Panc1 (cell line): ENCODE results near the gene ERGIC1. TPM values are rescaled to one million over a fixed set of nuclear protein-coding genes. Genes with fewer than 3 reads are reported as not detected.

Experiments
- ATAC-seq: fragments of 200-7000 bp; cut with Tn5 transposase; 2 replicates; pipeline ENCODE4 v1.9.1; 2020; ENCODE audit warnings: mild to moderate bottlenecking, moderate library complexity
- BruUV-seq: library from RNA; stranded (reverse); fragments of 400-500 nt; replicated peaks from 2 replicates; lab custom pipeline; 2021; lab: Mats Ljungman, UMichigan
- CTCF ChIA-PET: fragments of 300-600 bp; sonication (Branson Sonifier 250); formaldehyde crosslinking; loops from one replicate; lab custom pipeline; 2022; ENCODE audit warnings: antibody characterized with exemption; lab: Charles Lee
- POLR2A ChIA-PET: fragments of 300-600 bp; sonication (Branson Sonifier 250); formaldehyde crosslinking; loops from one replicate; lab custom pipeline; 2022; ENCODE audit warnings: antibody characterized with exemption; lab: Charles Lee
- DNase-seq: peaks from one replicate; pipeline ENCODE4 v3.0.0-alpha.2; 2010; ENCODE audit warnings: low read depth, low spot score
- H3K27ac ChIP-seq: 2 replicates; pipeline ENCODE4 v1.5.1; 2011; ENCODE audit warnings: mild to moderate bottlenecking, low read length, inconsistent platforms
- H3K27me3 ChIP-seq: fragments of 200-500 bp; sonication (Bioruptor generic); 2 replicates; pipeline ENCODE4 v1.6.0; 2014; ENCODE audit warnings: low read length, inconsistent platforms; ENCODE audit not compliant: control insufficient read depth, insufficient read depth
- H3K36me3 ChIP-seq: fragments of 200-500 bp; sonication (Bioruptor generic); 2 replicates; pipeline ENCODE4 v1.5.1; 2014; ENCODE audit warnings: inconsistent platforms, mild to moderate bottlenecking, low read length, moderate library complexity; ENCODE audit not compliant: control insufficient read depth, insufficient read depth
- H3K4me1 ChIP-seq: 2 replicates; pipeline ENCODE4 v1.5.1; 2011; ENCODE audit warnings: inconsistent platforms, mild to moderate bottlenecking, low read length, moderate library complexity; ENCODE audit not compliant: control insufficient read depth, insufficient read depth
- H3K4me3 ChIP-seq, 2 experiments: 2 replicates each; pipeline ENCODE4 v1.5.1; 2011 to 2012; ENCODE audit warnings: low read depth in 2 of 2, low read length in 2 of 2, mild to moderate bottlenecking in 2 of 2, inconsistent platforms in 1 of 2, moderate library complexity in 1 of 2
- H3K9me3 ChIP-seq: fragments of 200-500 bp; sonication (Bioruptor generic); 2 replicates; pipeline ENCODE4 v1.5.1; 2014; ENCODE audit warnings: low read depth, mild to moderate bottlenecking, inconsistent platforms, low read length, moderate library complexity; ENCODE audit not compliant: control insufficient read depth, insufficient read depth
- POLR2AphosphoS5 ChIP-seq: IDR thresholded peaks from 2 replicates; pipeline ENCODE4 v1.6.1; 2012; ENCODE audit warnings: mild to moderate bottlenecking, low read depth, low read length, moderate library complexity
- SIN3A ChIP-seq: IDR thresholded peaks from 2 replicates; pipeline ENCODE4 v1.6.1; 2012; ENCODE audit warnings: low read depth, mild to moderate bottlenecking, low read length, moderate library complexity, borderline replicate concordance; ENCODE audit not compliant: insufficient read depth
- TCF7L2 ChIP-seq: IDR thresholded peaks from 2 replicates; pipeline ENCODE4 v1.6.1; 2011; ENCODE audit warnings: mild to moderate bottlenecking, low read depth, low read length, inconsistent platforms
- in situ Hi-C: cut with HindIII; loops from 2 replicates; pipeline ENCODE4 v1.10.0; 2016; ENCODE audit warnings: low sequenced_read_pairs, low pct_unique_long_range_greater_than_20kb
- intact Hi-C: fragments of 100-400 bp; cut with micrococcal nuclease; formaldehyde crosslinking; loops from one replicate; pipeline ENCODE4 v1.10.0; 2022; ENCODE audit not compliant: unreplicated experiment
- total RNA-seq: library from RNA; stranded (reverse); gene quantifications from one replicate; pipeline ENCODE4 v1.2.1, GENCODE V29; 2021; ENCODE audit not compliant: unreplicated experiment
- TF ChIP-seq, protein P1 (sequence below), 2 experiments: IDR thresholded peaks; 2 replicates each; pipeline ENCODE4 v1.6.1; 2011 to 2012; ENCODE audit warnings: low read depth in 2 of 2, control low read depth in 1 of 2, low read length in 1 of 2, mild to moderate bottlenecking in 1 of 2, moderate library complexity in 1 of 2; ENCODE audit not compliant: insufficient read depth in 1 of 2
- TF ChIP-seq, protein P2 (sequence below): fragments of 450-650 bp; IDR thresholded peaks from 2 replicates; pipeline ENCODE4 v1.5.1; 2017; ENCODE audit warnings: mild to moderate bottlenecking

Gene ERGIC1
- total RNA-seq, 1 experiment from 2014 or later: 206 TPM

DNA sequence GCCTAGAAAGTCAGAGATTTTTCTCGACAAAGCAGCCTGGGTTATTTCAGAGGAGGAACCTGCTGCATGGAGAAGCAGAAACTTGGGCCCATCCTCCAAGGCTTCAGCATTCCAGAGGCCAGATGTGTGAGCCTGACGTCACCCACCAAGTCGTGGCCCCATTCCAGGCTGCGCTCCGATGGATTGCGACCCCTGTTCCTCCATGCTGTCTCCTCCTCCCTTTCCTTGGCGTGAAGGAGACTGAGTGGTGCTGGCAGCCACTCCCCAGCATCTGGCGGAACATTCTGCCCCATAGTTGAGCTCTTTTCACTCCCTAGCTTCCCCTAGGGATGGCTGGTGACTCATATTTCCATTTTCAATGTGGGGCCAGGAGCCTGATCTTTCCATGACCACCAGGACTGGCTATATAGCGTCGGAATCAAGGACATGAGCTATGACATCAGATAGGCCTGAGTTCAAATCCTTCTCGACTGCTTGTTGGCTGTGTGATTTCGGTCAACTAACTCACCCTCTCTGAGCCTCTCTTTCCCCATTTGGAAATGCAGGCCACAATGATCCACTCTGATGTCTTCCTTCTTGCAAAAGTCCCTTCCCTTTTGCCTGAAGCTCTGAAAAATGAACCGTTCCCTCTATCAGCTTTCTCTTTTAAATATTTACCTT is 38.6 kb upstream of the ERGIC1 start:
- Histone ChIP-seq H3K4me1 (peaks cover 41% of the 10 kb centered on the region), H3K27me3 (no peaks in the 10 kb centered on the region), H3K36me3 (no peaks in the 10 kb centered on the region), H3K27ac (peak overlapping the region; percentile 71; the same call in 1 of the 2 replicates), H3K9me3 (no peaks in the 10 kb centered on the region), H3K4me3 (no peak overlapping the region)
- ChIA-PET CTCF (no interaction called here), POLR2A (no interaction called here)
- no TSS peak for BruUV-seq
- DNase-seq (no peak), ATAC-seq (0 out of 2 replicates have a peak, but pooled peaks have one; percentile 8)
- no peak for TF ChIP-seq SIN3A
- TF ChIP-seq, protein P1, sequence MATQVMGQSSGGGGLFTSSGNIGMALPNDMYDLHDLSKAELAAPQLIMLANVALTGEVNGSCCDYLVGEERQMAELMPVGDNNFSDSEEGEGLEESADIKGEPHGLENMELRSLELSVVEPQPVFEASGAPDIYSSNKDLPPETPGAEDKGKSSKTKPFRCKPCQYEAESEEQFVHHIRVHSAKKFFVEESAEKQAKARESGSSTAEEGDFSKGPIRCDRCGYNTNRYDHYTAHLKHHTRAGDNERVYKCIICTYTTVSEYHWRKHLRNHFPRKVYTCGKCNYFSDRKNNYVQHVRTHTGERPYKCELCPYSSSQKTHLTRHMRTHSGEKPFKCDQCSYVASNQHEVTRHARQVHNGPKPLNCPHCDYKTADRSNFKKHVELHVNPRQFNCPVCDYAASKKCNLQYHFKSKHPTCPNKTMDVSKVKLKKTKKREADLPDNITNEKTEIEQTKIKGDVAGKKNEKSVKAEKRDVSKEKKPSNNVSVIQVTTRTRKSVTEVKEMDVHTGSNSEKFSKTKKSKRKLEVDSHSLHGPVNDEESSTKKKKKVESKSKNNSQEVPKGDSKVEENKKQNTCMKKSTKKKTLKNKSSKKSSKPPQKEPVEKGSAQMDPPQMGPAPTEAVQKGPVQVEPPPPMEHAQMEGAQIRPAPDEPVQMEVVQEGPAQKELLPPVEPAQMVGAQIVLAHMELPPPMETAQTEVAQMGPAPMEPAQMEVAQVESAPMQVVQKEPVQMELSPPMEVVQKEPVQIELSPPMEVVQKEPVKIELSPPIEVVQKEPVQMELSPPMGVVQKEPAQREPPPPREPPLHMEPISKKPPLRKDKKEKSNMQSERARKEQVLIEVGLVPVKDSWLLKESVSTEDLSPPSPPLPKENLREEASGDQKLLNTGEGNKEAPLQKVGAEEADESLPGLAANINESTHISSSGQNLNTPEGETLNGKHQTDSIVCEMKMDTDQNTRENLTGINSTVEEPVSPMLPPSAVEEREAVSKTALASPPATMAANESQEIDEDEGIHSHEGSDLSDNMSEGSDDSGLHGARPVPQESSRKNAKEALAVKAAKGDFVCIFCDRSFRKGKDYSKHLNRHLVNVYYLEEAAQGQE (IDR thresholded peaks at IDR 0.05; ENCODE audit: insufficient read depth in 1 of 2, low read depth in 2 of 2, low read length in 1 of 2): no peak
- TF ChIP-seq TCF7L2: no peak
- TF ChIP-seq, protein P2, sequence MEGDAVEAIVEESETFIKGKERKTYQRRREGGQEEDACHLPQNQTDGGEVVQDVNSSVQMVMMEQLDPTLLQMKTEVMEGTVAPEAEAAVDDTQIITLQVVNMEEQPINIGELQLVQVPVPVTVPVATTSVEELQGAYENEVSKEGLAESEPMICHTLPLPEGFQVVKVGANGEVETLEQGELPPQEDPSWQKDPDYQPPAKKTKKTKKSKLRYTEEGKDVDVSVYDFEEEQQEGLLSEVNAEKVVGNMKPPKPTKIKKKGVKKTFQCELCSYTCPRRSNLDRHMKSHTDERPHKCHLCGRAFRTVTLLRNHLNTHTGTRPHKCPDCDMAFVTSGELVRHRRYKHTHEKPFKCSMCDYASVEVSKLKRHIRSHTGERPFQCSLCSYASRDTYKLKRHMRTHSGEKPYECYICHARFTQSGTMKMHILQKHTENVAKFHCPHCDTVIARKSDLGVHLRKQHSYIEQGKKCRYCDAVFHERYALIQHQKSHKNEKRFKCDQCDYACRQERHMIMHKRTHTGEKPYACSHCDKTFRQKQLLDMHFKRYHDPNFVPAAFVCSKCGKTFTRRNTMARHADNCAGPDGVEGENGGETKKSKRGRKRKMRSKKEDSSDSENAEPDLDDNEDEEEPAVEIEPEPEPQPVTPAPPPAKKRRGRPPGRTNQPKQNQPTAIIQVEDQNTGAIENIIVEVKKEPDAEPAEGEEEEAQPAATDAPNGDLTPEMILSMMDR: no peak
- in situ Hi-C loops: no loop called here
- intact Hi-C loops: no loop called here

DNA sequence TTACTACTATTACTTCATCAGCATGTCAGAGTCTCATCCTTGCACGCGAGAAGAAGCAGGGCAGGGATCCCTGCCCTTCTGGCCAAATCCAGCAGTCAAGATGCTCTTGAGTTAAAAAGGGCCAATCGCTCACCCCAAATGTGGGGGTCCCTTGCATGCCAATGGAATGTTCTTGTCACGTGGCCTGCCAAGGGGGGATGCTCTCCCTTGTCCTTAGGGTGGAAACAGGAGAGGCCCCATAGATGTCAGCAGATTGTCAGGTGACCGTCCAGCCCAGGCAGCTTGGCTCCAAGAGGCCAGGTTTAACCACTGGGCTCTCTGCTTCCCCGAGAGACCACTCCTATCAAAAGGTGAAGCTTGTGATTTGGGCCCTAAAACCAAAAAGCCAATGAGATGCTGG is 37.7 kb upstream of the ERGIC1 start:
- CTCF ChIA-PET: interaction anchor here (0.7 kb wide), 1 partner anchor 13 kb away, joined by 3 read pairs; no protein-coding TSS in a partner anchor
- no peaks in the 10 kb centered on the region for H3K9me3 ChIP-seq
- intact Hi-C loops (no loop called here), in situ Hi-C loops (no loop called here)
- peaks cover 32% of the 10 kb centered on the region for H3K4me1 ChIP-seq
- DNase-seq (no peak), ATAC-seq (no peak)
- H3K4me3 ChIP-seq: no peak overlapping the region
- POLR2A ChIA-PET: no interaction called here
- H3K27ac ChIP-seq: peak overlapping the region; percentile 37; the same call in 1 of the 2 replicates
- no peaks in the 10 kb centered on the region for H3K36me3 ChIP-seq
- BruUV-seq: no TSS peak
- TF ChIP-seq TCF7L2: no peak
- TF ChIP-seq, protein P2: no peak
- TF ChIP-seq POLR2AphosphoS5: no peak
- TF ChIP-seq, protein P1 (IDR thresholded peaks at IDR 0.05; ENCODE audit: insufficient read depth in 1 of 2, low read depth in 2 of 2, low read length in 1 of 2): no peak
- no peak for TF ChIP-seq SIN3A
- no peaks in the 10 kb centered on the region for H3K27me3 ChIP-seq
